Natural killer cell (primary cell): ENCODE data around the gene MOXD1. TPM values are rescaled to one million over a fixed set of nuclear protein-coding genes. Genes with fewer than 3 reads are reported as not detected.

ENCODE experiments used
- ATAC-seq, 3 donors: fragments of 150-1000 bp in 2 of 3; fragments of 200-7000 bp in 1 of 3; cut with Tn5 transposase; 1 replicate in 1 of 3; 2 replicates in 2 of 3; pipeline ENCODE4 v1.10.0; 2021; ENCODE audit warnings: mild to moderate bottlenecking in 2 of 3, moderate library complexity in 2 of 3
- DNase-seq, 2 donors: peaks; one replicate each; pipeline versions ENCODE4 v3.0.0 to v3.0.0-alpha.2; 2013 to 2021; ENCODE audit warnings: mixed read lengths in 1 of 2
- H3K27ac ChIP-seq: one replicate; pipeline ENCODE4 v1.5.1; 2013; ENCODE audit warnings: mild to moderate bottlenecking, low read length
- H3K27me3 ChIP-seq: one replicate; pipeline ENCODE4 v1.6.1; 2013; ENCODE audit warnings: low read length; ENCODE audit not compliant: control insufficient read depth, insufficient read depth
- H3K36me3 ChIP-seq: one replicate; pipeline ENCODE4 v1.6.1; 2013; ENCODE audit warnings: low read length; ENCODE audit not compliant: control insufficient read depth, insufficient read depth
- H3K4me1 ChIP-seq: one replicate; pipeline ENCODE4 v1.6.1; 2013; ENCODE audit warnings: low read length; ENCODE audit not compliant: control insufficient read depth, insufficient read depth
- H3K4me3 ChIP-seq: one replicate; pipeline ENCODE4 v1.5.1; 2013; ENCODE audit warnings: low read length
- H3K9me3 ChIP-seq: one replicate; pipeline ENCODE4 v1.6.1; 2013; ENCODE audit warnings: low read length; ENCODE audit not compliant: control insufficient read depth, insufficient read depth
- H3K27ac Mint-ChIP-seq, 2 donors: one replicate each; pipeline ENCODE4 v1.8.0; 2022; ENCODE audit warnings: mild to moderate bottlenecking in 2 of 2, mixed read lengths in 2 of 2, moderate library complexity in 1 of 2
- H3K27me3 Mint-ChIP-seq, 2 donors: one replicate each; pipeline ENCODE4 v1.8.0; 2022; ENCODE audit warnings: low read depth in 2 of 2, mixed read lengths in 2 of 2
- H3K36me3 Mint-ChIP-seq: one replicate; pipeline ENCODE4 v1.8.0; 2022; ENCODE audit warnings: mixed read lengths
- H3K4me1 Mint-ChIP-seq, 2 donors: one replicate each; pipeline ENCODE4 v1.8.0; 2022; ENCODE audit warnings: mixed read lengths in 2 of 2
- H3K4me3 Mint-ChIP-seq: one replicate; pipeline ENCODE4 v1.8.0; 2022; ENCODE audit warnings: mild to moderate bottlenecking, moderate library complexity, mixed read lengths
- H3K9me3 Mint-ChIP-seq, 2 donors: one replicate each; pipeline ENCODE4 v1.8.0; 2022; ENCODE audit warnings: mixed read lengths in 2 of 2
- WGBS: methylation state at CpG from one replicate; pipeline ENCODE4 v1.1.7; 2013; ENCODE audit warnings: missing lambda C conversion rate; ENCODE audit not compliant: insufficient coverage; 5-methylcytosine and 5-hydroxymethylcytosine counted together
- intact Hi-C: fragments of 100-400 bp; cut with micrococcal nuclease; formaldehyde crosslinking; loops from one replicate; pipeline ENCODE4 v1.14.2; 2022
- total RNA-seq, 4 donors: library from RNA; stranded (reverse); fragments of 120-200 nt in 1 of 4; gene quantifications; one replicate each; pipeline versions ENCODE4 v1.2.3 to v1.2.4, GENCODE V29; 2013 to 2022
- TF ChIP-seq, protein P1 (sequence below): fragments of 200-600 bp; IDR thresholded peaks from one replicate; pipeline ENCODE4 v1.8.0; 2022; ENCODE audit warnings: antibody characterized with exemption

MOXD1 gene
- total RNA-seq, 3 donors from 2014 or later (not counting 1 experiment from before 2014, with no cell fraction given) = not detected

DNA sequence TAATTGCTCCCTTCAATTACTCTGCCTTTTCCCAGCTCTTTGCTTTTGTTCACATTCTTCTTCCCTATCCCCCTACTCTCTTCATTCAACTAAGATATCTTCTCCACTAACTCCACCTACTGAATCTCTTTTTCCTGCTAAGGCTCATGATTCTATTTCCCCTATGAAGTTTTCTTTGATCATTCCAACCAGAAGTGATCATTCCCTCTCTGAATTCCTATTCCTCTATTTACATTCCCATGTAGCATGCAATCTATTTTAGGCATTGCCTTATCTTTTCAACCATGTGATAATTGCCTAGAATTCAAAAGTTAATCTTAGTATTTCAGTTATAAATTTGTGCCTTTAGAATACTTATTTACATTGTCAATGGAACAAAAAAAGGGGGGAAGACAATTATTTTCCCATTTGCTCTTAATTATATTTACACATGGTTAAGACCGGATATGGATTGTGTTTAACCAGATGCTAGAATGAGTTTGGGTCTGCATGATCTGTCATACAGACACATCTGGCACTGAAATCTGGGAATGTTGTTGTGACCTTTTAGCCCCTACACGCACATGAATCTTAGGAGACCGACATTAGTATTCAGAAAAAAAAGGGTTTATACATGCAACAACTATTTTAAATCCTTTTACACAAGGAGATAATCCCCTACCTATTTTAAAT is 20.8 kb downstream of the MOXD1 start:
- no peak for DNase-seq
- peaks cover 11 to 19% of the 10 kb centered on the region in 2 donors for H3K27me3 Mint-ChIP-seq
- Histone ChIP-seq H3K4me3 (no peak overlapping the region), H3K4me1 (no peaks in the 10 kb centered on the region), H3K27me3 (peaks cover 2% of the 10 kb centered on the region), H3K9me3 (no peaks in the 10 kb centered on the region), H3K36me3 (no peaks in the 10 kb centered on the region), H3K27ac (no peak overlapping the region)
- no peak for ATAC-seq
- no peaks in the 10 kb centered on the region for H3K9me3 Mint-ChIP-seq
- no peaks in the 10 kb centered on the region for H3K4me1 Mint-ChIP-seq
- WGBS = 100% methylated on average over 3 of the region's 3 CpGs
- H3K4me3 Mint-ChIP-seq = no peak overlapping the region
- H3K27ac Mint-ChIP-seq = no peak overlapping the region
- intact Hi-C loops = no loop called here
- TF ChIP-seq, protein P1, sequence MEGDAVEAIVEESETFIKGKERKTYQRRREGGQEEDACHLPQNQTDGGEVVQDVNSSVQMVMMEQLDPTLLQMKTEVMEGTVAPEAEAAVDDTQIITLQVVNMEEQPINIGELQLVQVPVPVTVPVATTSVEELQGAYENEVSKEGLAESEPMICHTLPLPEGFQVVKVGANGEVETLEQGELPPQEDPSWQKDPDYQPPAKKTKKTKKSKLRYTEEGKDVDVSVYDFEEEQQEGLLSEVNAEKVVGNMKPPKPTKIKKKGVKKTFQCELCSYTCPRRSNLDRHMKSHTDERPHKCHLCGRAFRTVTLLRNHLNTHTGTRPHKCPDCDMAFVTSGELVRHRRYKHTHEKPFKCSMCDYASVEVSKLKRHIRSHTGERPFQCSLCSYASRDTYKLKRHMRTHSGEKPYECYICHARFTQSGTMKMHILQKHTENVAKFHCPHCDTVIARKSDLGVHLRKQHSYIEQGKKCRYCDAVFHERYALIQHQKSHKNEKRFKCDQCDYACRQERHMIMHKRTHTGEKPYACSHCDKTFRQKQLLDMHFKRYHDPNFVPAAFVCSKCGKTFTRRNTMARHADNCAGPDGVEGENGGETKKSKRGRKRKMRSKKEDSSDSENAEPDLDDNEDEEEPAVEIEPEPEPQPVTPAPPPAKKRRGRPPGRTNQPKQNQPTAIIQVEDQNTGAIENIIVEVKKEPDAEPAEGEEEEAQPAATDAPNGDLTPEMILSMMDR = no peak
- no peaks in the 10 kb centered on the region for H3K36me3 Mint-ChIP-seq

- 100% methylated on average over 3 of the region's 4 CpGs for WGBS
- H3K27me3 Mint-ChIP-seq = peaks cover 13 to 38% of the 10 kb centered on the region in 2 donors
- no peak overlapping the region for H3K27ac Mint-ChIP-seq
- H3K4me3 Mint-ChIP-seq = no peak overlapping the region
- no peaks in the 10 kb centered on the region for H3K36me3 Mint-ChIP-seq
- no peaks in the 10 kb centered on the region for H3K4me1 ChIP-seq
- no peaks in the 10 kb centered on the region for H3K9me3 Mint-ChIP-seq
- H3K4me3 ChIP-seq = no peak overlapping the region
- DNase-seq (no peak), ATAC-seq (no peak)
- H3K36me3 ChIP-seq = no peaks in the 10 kb centered on the region
- H3K27me3 ChIP-seq = peaks cover 3% of the 10 kb centered on the region
- TF ChIP-seq, protein P1 = no peak
- intact Hi-C loops = no loop called here
- H3K27ac ChIP-seq = no peak overlapping the region
- H3K9me3 ChIP-seq = no peaks in the 10 kb centered on the region
- H3K4me1 Mint-ChIP-seq = no peaks in the 10 kb centered on the region
Measured at GRCh38 chr6:132369526-132369925, 31.7 kb downstream of the MOXD1 start.

- no peak overlapping the region for H3K27ac Mint-ChIP-seq
- Histone ChIP-seq H3K36me3 (no peaks in the 10 kb centered on the region), H3K4me1 (no peaks in the 10 kb centered on the region), H3K27ac (no peak overlapping the region), H3K4me3 (no peak overlapping the region), H3K9me3 (no peaks in the 10 kb centered on the region), H3K27me3 (peaks cover 3% of the 10 kb centered on the region)
- no peaks in the 10 kb centered on the region for H3K9me3 Mint-ChIP-seq
- no peaks in the 10 kb centered on the region for H3K4me1 Mint-ChIP-seq
- TF ChIP-seq, protein P1 = no peak
- WGBS = 79% methylated on average over 5 of the region's 7 CpGs
- ATAC-seq = no peak
- H3K36me3 Mint-ChIP-seq = no peaks in the 10 kb centered on the region
- peaks cover 12 to 37% of the 10 kb centered on the region in 2 donors for H3K27me3 Mint-ChIP-seq
- intact Hi-C loops = no loop called here
- DNase-seq = no peak
- H3K4me3 Mint-ChIP-seq = no peak overlapping the region
Measured at GRCh38 chr6:132368916-132369481, 32.3 kb downstream of the MOXD1 start.
